ENCODE data around the gene DIDO1. TPM values are rescaled to one million over a fixed set of nuclear protein-coding genes. Genes with fewer than 3 reads are reported as not detected.

DIDO1 gene
- total RNA-seq, 1 experiment from 2014 or later: 33.2 TPM

- ChIA-PET CTCF (interaction anchor here (0.6 kb wide), 1 partner anchor 34 kb away, joined by 3 read pairs; no protein-coding TSS in a partner anchor), POLR2A (ENCODE audit: unreplicated experiment) (interaction anchor here (0.6 to 0.7 kb wide), 2 partner anchors 62 to 583 kb away, joined by 4 to 6 read pairs; no protein-coding TSS in a partner anchor)
- Histone ChIP-seq H3K27ac (ENCODE audit: low read length) (peak overlapping the region; percentile 84), H3F3A (ENCODE audit: low read length, unreplicated experiment) (no peaks in the 10 kb centered on the region), H3K27me3 (ENCODE audit: low read length) (no peaks in the 10 kb centered on the region), H3K9ac (ENCODE audit: low read length) (peak overlapping the region; percentile 100), H3K4me1 (ENCODE audit: insufficient read depth, low read length) (peaks cover 26% of the 10 kb centered on the region), H2AFZ (ENCODE audit: low read length) (peak overlapping the region; percentile 85), H3K4me3 (ENCODE audit: low read length) (peak overlapping the region; percentile 99), H3K4me2 (ENCODE audit: low read length) (peak overlapping the region; percentile 98), H3K79me2 (ENCODE audit: low read length) (peaks cover 95% of the 10 kb centered on the region), H4K20me1 (ENCODE audit: low read length) (peaks cover 57% of the 10 kb centered on the region), H3K9me2 (replicated peaks; ENCODE audit: low read length) (no peaks in the 10 kb centered on the region), H3K9me3 (ENCODE audit: low read length) (no peaks in the 10 kb centered on the region), H3K36me3 (ENCODE audit: low read depth, low read length) (peaks cover 42% of the 10 kb centered on the region)
- peak; percentile 89 for ATAC-seq
- peak; percentile 97 for DNase-seq
- no peak for TF ChIP-seq EZH2phosphoT487 (IDR thresholded peaks at IDR 0.05; ENCODE audit: borderline replicate concordance, low read length)
- TF ChIP-seq EZH2 (IDR thresholded peaks at IDR 0.05; ENCODE audit: low read length, unreplicated experiment): no peak
- no peak for TF ChIP-seq CTCF (conservative IDR thresholded peaks at IDR 0.05; ENCODE audit: low read depth, low read length)
- BruUV-seq (replicated peaks): no TSS peak
- intact Hi-C loops (cut with micrococcal nuclease): loop anchor here (1.0 to 2.0 kb wide), 2 partner anchors 8 to 37 kb away; no protein-coding TSS in a partner anchor
These were observed 11.2 kb upstream of the DIDO1 start for GRCh38 chr20:62937268-62938104.

- Histone ChIP-seq H3K79me2 (ENCODE audit: low read length) (peaks cover 95% of the 10 kb centered on the region), H3K4me1 (ENCODE audit: insufficient read depth, low read length) (peaks cover 26% of the 10 kb centered on the region), H4K20me1 (ENCODE audit: low read length) (peaks cover 66% of the 10 kb centered on the region), H3F3A (ENCODE audit: low read length, unreplicated experiment) (no peaks in the 10 kb centered on the region), H3K27ac (ENCODE audit: low read length) (no peak overlapping the region), H3K9me2 (replicated peaks; ENCODE audit: low read length) (no peaks in the 10 kb centered on the region), H3K4me2 (ENCODE audit: low read length) (peak overlapping the region; percentile 98), H3K4me3 (ENCODE audit: low read length) (peak overlapping the region; percentile 99), H3K36me3 (ENCODE audit: low read depth, low read length) (peaks cover 36% of the 10 kb centered on the region), H3K9ac (ENCODE audit: low read length) (peak overlapping the region; percentile 100; the same call in 1 of the 2 replicates), H2AFZ (ENCODE audit: low read length) (no peak overlapping the region), H3K9me3 (ENCODE audit: low read length) (no peaks in the 10 kb centered on the region), H3K27me3 (ENCODE audit: low read length) (no peaks in the 10 kb centered on the region)
- intact Hi-C loops (cut with micrococcal nuclease): no loop called here
- CTCF ChIA-PET: no interaction called here
- POLR2A ChIA-PET (ENCODE audit: unreplicated experiment): no interaction called here
- TF ChIP-seq EZH2phosphoT487 (IDR thresholded peaks at IDR 0.05; ENCODE audit: borderline replicate concordance, low read length) (no peak), EZH2 (IDR thresholded peaks at IDR 0.05; ENCODE audit: low read length, unreplicated experiment) (no peak), CTCF (conservative IDR thresholded peaks at IDR 0.05; ENCODE audit: low read depth, low read length) (no peak)
- DNase-seq (no peak), ATAC-seq (no peak)
- BruUV-seq (replicated peaks): no TSS peak
These were observed 9.8 kb upstream of the DIDO1 start for GRCh38 chr20:62935968-62936585.

Data from PC-3 (cell line).